Body of pancreas (tissue), 4 donors: Measurements from ENCODE around the gene DTNB. TPM values are rescaled to one million over a fixed set of nuclear protein-coding genes. Genes with fewer than 3 reads are reported as not detected.
A peak's percentile ranks its signal among the peaks of the same experiment; 100 is the strongest.

Experiments
- ATAC-seq: fragments of 150-250 bp; one replicate; pipeline ENCODE4 v1.9.1; 2016
- DNase-seq, 4 donors: peaks; one replicate each; pipeline ENCODE4 v3.0.0-alpha.2; 2019
- H3K27ac ChIP-seq, 4 donors: fragments of 200-600 bp; sonication (generic); 1 replicate in 3 of 4; 2 replicates in 1 of 4; pipeline versions ENCODE4 v1.5.1 to v1.6.1; 2016 to 2019; ENCODE audit warnings: mild to moderate bottlenecking in 1 of 4, mixed read lengths in 1 of 4, moderate library complexity in 1 of 4
- H3K27me3 ChIP-seq, 2 donors: fragments of 200-600 bp; sonication (generic); one replicate each; pipeline ENCODE4 v1.6.0; 2016; ENCODE audit warnings: mild to moderate bottlenecking in 1 of 2
- H3K36me3 ChIP-seq, 2 donors: fragments of 200-600 bp; sonication (generic); replicated peaks in 1 of 2; 2 replicates each; pipeline ENCODE4 v1.5.1; 2016; ENCODE audit warnings: low read depth in 2 of 2; ENCODE audit not compliant: insufficient read depth in 1 of 2
- H3K4me1 ChIP-seq: fragments of 200-600 bp; sonication (generic); one replicate; pipeline ENCODE4 v1.6.0; 2016
- H3K4me3 ChIP-seq, 2 donors: fragments of 200-600 bp; sonication (generic); 1 replicate in 1 of 2; 2 replicates in 1 of 2; pipeline ENCODE4 v1.5.1; 2016 to 2019
- H3K9me3 ChIP-seq, 3 donors: fragments of 200-600 bp; sonication (generic); 1 replicate in 2 of 3; 2 replicates in 1 of 3; pipeline ENCODE4 v1.5.1; 2016
- CTCF ChIP-seq, 7 experiments: fragments of 450-650 bp in 4 of 7; fragments of 200-600 bp in 3 of 7; sonication (generic) in 3 of 7; IDR thresholded peaks; one replicate each; pipeline ENCODE4 v1.5.1; 2016 to 2019; ENCODE audit warnings: antibody characterized with exemption in 7 of 7
- POLR2A ChIP-seq, 3 donors: fragments of 450-650 bp; IDR thresholded peaks; one replicate each; pipeline ENCODE4 v1.6.1; 2016; ENCODE audit warnings: antibody characterized with exemption in 3 of 3, mild to moderate bottlenecking in 2 of 3
- WGBS, 2 donors: methylation state at CpG; one replicate each; pipeline ENCODE4 v1.1.5; 2017; 5-methylcytosine and 5-hydroxymethylcytosine counted together
- intact Hi-C: fragments of 100-400 bp; cut with DNase I; formaldehyde crosslinking; loops from one replicate; pipeline ENCODE4 v1.15.1; 2023
- total RNA-seq, 2 donors: library from RNA; depleted of rRNA; stranded (reverse); fragments of >200 nt; gene quantifications; one replicate each; pipeline ENCODE4 v1.1.0, GENCODE V29; 2016

Gene DTNB
- total RNA-seq, 2 donors from 2014 or later = 17.8 to 22.6 TPM

- peaks cover 22% of the 10 kb centered on the region for H3K4me1 ChIP-seq
- ATAC-seq (no peak), DNase-seq (no peak)
- H3K27me3 ChIP-seq = no peaks in the 10 kb centered on the region
- intact Hi-C loops = loop anchor here (10.0 kb wide), 1 partner anchor 181 kb away; no protein-coding TSS in a partner anchor
- TF ChIP-seq POLR2A (IDR thresholded peaks at IDR 0.05) = no peak
- TF ChIP-seq CTCF (IDR thresholded peaks at IDR 0.05) = no peak
- H3K4me3 ChIP-seq = no peak overlapping the region
- H3K9me3 ChIP-seq = no peaks in the 10 kb centered on the region
- H3K27ac ChIP-seq = no peak overlapping the region
- 80 to 86% methylated on average over 14 to 21 of the region's 21 CpGs for WGBS, 2 donors
- no peaks in the 10 kb centered on the region for H3K36me3 ChIP-seq
These were observed 330.1 kb downstream of the DTNB start for GRCh38 chr2:25343187-25343825.

GRCh38 chr2:25342372-25343186 is 330.8 kb downstream of the DTNB start:
- Histone ChIP-seq H3K27me3 (no peaks in the 10 kb centered on the region), H3K27ac (peak overlapping the region; percentile 62 to 86 (median 73)), H3K9me3 (no peaks in the 10 kb centered on the region), H3K4me3 (peak overlapping the region in 1 of 2 donors; percentile 74), H3K36me3 (no peaks in the 10 kb centered on the region), H3K4me1 (peaks cover 26% of the 10 kb centered on the region)
- ATAC-seq (peak; percentile 85), DNase-seq (peak; percentile 84 to 89 (median 86))
- WGBS, 2 donors = 17 to 83% methylated on average over 2 to 36 of the region's 45 CpGs
- intact Hi-C loops = loop anchor here (10.0 kb wide), 1 partner anchor 182 kb away; no protein-coding TSS in a partner anchor
- TF ChIP-seq POLR2A (IDR thresholded peaks at IDR 0.05) (peak in 2 of 3 donors; percentile 36 to 42), CTCF (IDR thresholded peaks at IDR 0.05) (peak; percentile 97 to 99 (median 99))

- Histone ChIP-seq H3K27me3 (no peaks in the 10 kb centered on the region), H3K4me3 (peak within 1 kb of the TSS in 1 of 2 donors; percentile 74), H3K4me1 (peaks cover 33% of the 10 kb centered on the region), H3K36me3 (no peaks in the 10 kb centered on the region), H3K27ac (peak within 1 kb of the TSS; percentile 62 to 86 (median 77)), H3K9me3 (no peaks in the 10 kb centered on the region)
- intact Hi-C loops = loop anchor here (10.0 kb wide), 1 partner anchor 183 kb away; no protein-coding TSS in a partner anchor
- DNase-seq (peak; percentile 56 to 71 (median 60)), ATAC-seq (peak; percentile 61)
- TF ChIP-seq CTCF (IDR thresholded peaks at IDR 0.05) (no peak), POLR2A (IDR thresholded peaks at IDR 0.05) (no peak)
- 0% methylated on average over 6 to 54 of the region's 100 CpGs for WGBS, 2 donors
These were observed 331.5 kb downstream of the DTNB start, which contains the start of gene DNMT3A for GRCh38 chr2:25341753-25342371. DNMT3A (minus strand) TSS chr2:25341925; CDS start chr2:25313984, 27,941 bp downstream.

GRCh38 chr2:25341011-25341727 is 332.2 kb downstream of the DTNB start:
- H3K4me1 ChIP-seq = peaks cover 40% of the 10 kb centered on the region
- H3K36me3 ChIP-seq = no peaks in the 10 kb centered on the region
- H3K4me3 ChIP-seq = peak overlapping the region in 1 of 2 donors; percentile 20
- H3K27me3 ChIP-seq = no peaks in the 10 kb centered on the region
- whole genome bisulfite sequencing, 2 donors = 0% methylated on average over 33 of the region's 104 CpGs; no CpG with 5 or more reads in 1 of the 2 donors
- peak; percentile 20 for ATAC-seq
- TF ChIP-seq CTCF (IDR thresholded peaks at IDR 0.05) = no peak
- no peak for TF ChIP-seq POLR2A (IDR thresholded peaks at IDR 0.05)
- DNase-seq = peak in 3 of 4 donors; percentile 29 to 60 (median 46)
- no peaks in the 10 kb centered on the region for H3K9me3 ChIP-seq
- intact Hi-C loops = loop anchor here (10.0 kb wide), 1 partner anchor 184 kb away; no protein-coding TSS in a partner anchor
- peak overlapping the region; percentile 62 to 86 (median 74) for H3K27ac ChIP-seq
